ENCODE measurements around the gene SSR4. TPM values are rescaled to one million over a fixed set of nuclear protein-coding genes. Genes with fewer than 3 reads are reported as not detected.
"Not testable (repeated sequence)": the region's sequence is repeated elsewhere in the genome, so short reads cannot be mapped to it uniquely, and the experiment has no call there.

Gene SSR4
- polyA plus RNA-seq (ENCODE audit: insufficient read length in 3 of 3), result 100 to 1,000 TPM; 138 to 174 (median 166) TPM
- long read RNA-seq, donor 1, transcript SSR4-203 (6 exons, 643 nt), result major isoform, 102 of 125 reads
- long read RNA-seq, donor 1, transcript SSR4-210 (5 exons, 701 nt), result minor isoform, 5 of 125 reads
- long read RNA-seq, donor 1, partial matches to known transcripts, result 7 of 125 reads
- long read RNA-seq, donor 1, other reads (novel, unspliced or antisense), result 5 of 125 reads
- long read RNA-seq, donor 2, transcript SSR4-203 (6 exons, 643 nt), result major isoform, 118 of 140 reads
- long read RNA-seq, donor 2, transcript SSR4-210 (5 exons, 701 nt), result minor isoform, 13 of 140 reads
- long read RNA-seq, donor 2, partial matches to known transcripts, result 5 of 140 reads
- long read RNA-seq, donor 2, other reads (novel, unspliced or antisense), result 0 of 140 reads
- long read RNA-seq, donor 3, transcript SSR4-210 (5 exons, 701 nt), result minor isoform, 8 of 187 reads
- long read RNA-seq, donor 3, transcript SSR4-203 (6 exons, 643 nt), result major isoform, 177 of 187 reads
- long read RNA-seq, donor 3, partial matches to known transcripts, result 0 of 187 reads
- long read RNA-seq, donor 3, other reads (novel, unspliced or antisense), result 0 of 187 reads
- long read RNA-seq, donor 4, transcript SSR4-210 (5 exons, 701 nt), result minor isoform, 7 of 137 reads
- long read RNA-seq, donor 4, transcript SSR4-203 (6 exons, 643 nt), result major isoform, 126 of 137 reads
- long read RNA-seq, donor 4, partial matches to known transcripts, result 0 of 137 reads
- long read RNA-seq, donor 4, other reads (novel, unspliced or antisense), result 0 of 137 reads
- long read RNA-seq, donor 5, transcript SSR4-210 (5 exons, 701 nt), result minor isoform, 5 of 247 reads
- long read RNA-seq, donor 5, transcript SSR4-205 (3 exons, 427 nt), result minor isoform, 5 of 247 reads
- long read RNA-seq, donor 5, transcript SSR4-203 (6 exons, 643 nt), result major isoform, 227 of 247 reads
- long read RNA-seq, donor 5, partial matches to known transcripts, result 6 of 247 reads
- long read RNA-seq, donor 5, other reads (novel, unspliced or antisense), result 0 of 247 reads
- long read RNA-seq, donor 6, transcript SSR4-210 (5 exons, 701 nt), result minor isoform, 8 of 108 reads
- long read RNA-seq, donor 6, transcript SSR4-203 (6 exons, 643 nt), result major isoform, 90 of 108 reads
- long read RNA-seq, donor 6, partial matches to known transcripts, result 6 of 108 reads
- long read RNA-seq, donor 6, other reads (novel, unspliced or antisense), result 0 of 108 reads
- long read RNA-seq, donor 7, transcript SSR4-203 (6 exons, 643 nt), result major isoform, 190 of 202 reads
- long read RNA-seq, donor 7, transcript SSR4-210 (5 exons, 701 nt), result minor isoform, 6 of 202 reads
- long read RNA-seq, donor 7, partial matches to known transcripts, result 0 of 202 reads
- long read RNA-seq, donor 7, other reads (novel, unspliced or antisense), result 0 of 202 reads
- long read RNA-seq, donor 8, transcript SSR4-201 (7 exons, 1,671 nt), result minor isoform, 8 of 384 reads
- long read RNA-seq, donor 8, transcript SSR4-203 (6 exons, 643 nt), result major isoform, 317 of 384 reads
- long read RNA-seq, donor 8, transcript SSR4-210 (5 exons, 701 nt), result minor isoform, 14 of 384 reads
- long read RNA-seq, donor 8, transcript SSR4-205 (3 exons, 427 nt), result minor isoform, 13 of 384 reads
- long read RNA-seq, donor 8, partial matches to known transcripts, result 25 of 384 reads
- long read RNA-seq, donor 8, other reads (novel, unspliced or antisense), result 7 of 384 reads
- long read RNA-seq, donor 9, transcript SSR4-210 (5 exons, 701 nt), result minor isoform, 7 of 127 reads
- long read RNA-seq, donor 9, transcript SSR4-203 (6 exons, 643 nt), result major isoform, 116 of 127 reads
- long read RNA-seq, donor 9, partial matches to known transcripts, result 0 of 127 reads
- long read RNA-seq, donor 9, other reads (novel, unspliced or antisense), result 0 of 127 reads
- long read RNA-seq, donor 10, transcript SSR4-203 (6 exons, 643 nt), result major isoform, 171 of 179 reads
- long read RNA-seq, donor 10, partial matches to known transcripts, result 0 of 179 reads
- long read RNA-seq, donor 10, other reads (novel, unspliced or antisense), result 0 of 179 reads
- long read RNA-seq, donor 11, transcript SSR4-203 (6 exons, 643 nt), result major isoform, 85 of 94 reads
- long read RNA-seq, donor 11, transcript SSR4-210 (5 exons, 701 nt), result minor isoform, 5 of 94 reads
- long read RNA-seq, donor 11, partial matches to known transcripts, result 0 of 94 reads
- long read RNA-seq, donor 11, other reads (novel, unspliced or antisense), result 0 of 94 reads
- long read RNA-seq, donor 12, transcript SSR4-210 (5 exons, 701 nt), result minor isoform, 6 of 104 reads
- long read RNA-seq, donor 12, transcript SSR4-203 (6 exons, 643 nt), result major isoform, 92 of 104 reads
- long read RNA-seq, donor 12, transcript SSR4-205 (3 exons, 427 nt), result minor isoform, 5 of 104 reads
- long read RNA-seq, donor 12, partial matches to known transcripts, result 0 of 104 reads
- long read RNA-seq, donor 12, other reads (novel, unspliced or antisense), result 0 of 104 reads
- long read RNA-seq, donor 13, transcript SSR4-203 (6 exons, 643 nt), result major isoform, 302 of 341 reads
- long read RNA-seq, donor 13, transcript SSR4-210 (5 exons, 701 nt), result minor isoform, 21 of 341 reads
- long read RNA-seq, donor 13, partial matches to known transcripts, result 9 of 341 reads
- long read RNA-seq, donor 13, other reads (novel, unspliced or antisense), result 0 of 341 reads
- long read RNA-seq, donor 14, transcript SSR4-201 (7 exons, 1,671 nt), result minor isoform, 6 of 182 reads
- long read RNA-seq, donor 14, transcript SSR4-203 (6 exons, 643 nt), result major isoform, 162 of 182 reads
- long read RNA-seq, donor 14, transcript SSR4-210 (5 exons, 701 nt), result minor isoform, 5 of 182 reads
- long read RNA-seq, donor 14, partial matches to known transcripts, result 7 of 182 reads
- long read RNA-seq, donor 14, other reads (novel, unspliced or antisense), result 0 of 182 reads
- long read RNA-seq, donor 15, transcript SSR4-203 (6 exons, 643 nt), result major isoform, 48 of 53 reads
- long read RNA-seq, donor 15, partial matches to known transcripts, result 0 of 53 reads
- long read RNA-seq, donor 15, other reads (novel, unspliced or antisense), result 0 of 53 reads
- long read RNA-seq, donor 16, transcript SSR4-204 (7 exons, 745 nt), result minor isoform, 5 of 317 reads
- long read RNA-seq, donor 16, transcript SSR4-203 (6 exons, 643 nt), result major isoform, 286 of 317 reads
- long read RNA-seq, donor 16, transcript SSR4-201 (7 exons, 1,671 nt), result minor isoform, 5 of 317 reads
- long read RNA-seq, donor 16, transcript SSR4-210 (5 exons, 701 nt), result minor isoform, 10 of 317 reads
- long read RNA-seq, donor 16, partial matches to known transcripts, result 0 of 317 reads
- long read RNA-seq, donor 16, other reads (novel, unspliced or antisense), result 6 of 317 reads

GRCh38 chrX:153794018-153794896 is at the start of gene SSR4, which contains the start of gene IDH3G:
SSR4 (plus strand) TSS chrX:153794668; CDS start chrX:153794688, 20 bp downstream.
IDH3G (minus strand) TSS chrX:153794375; CDS start chrX:153794326, 49 bp downstream.
- DNase-seq (ENCODE audit: extremely low read depth in 1 of 11, low read depth in 9 of 11, low spot score in 4 of 11), result peak; percentile 72 to 91 (median 87)

DNA sequence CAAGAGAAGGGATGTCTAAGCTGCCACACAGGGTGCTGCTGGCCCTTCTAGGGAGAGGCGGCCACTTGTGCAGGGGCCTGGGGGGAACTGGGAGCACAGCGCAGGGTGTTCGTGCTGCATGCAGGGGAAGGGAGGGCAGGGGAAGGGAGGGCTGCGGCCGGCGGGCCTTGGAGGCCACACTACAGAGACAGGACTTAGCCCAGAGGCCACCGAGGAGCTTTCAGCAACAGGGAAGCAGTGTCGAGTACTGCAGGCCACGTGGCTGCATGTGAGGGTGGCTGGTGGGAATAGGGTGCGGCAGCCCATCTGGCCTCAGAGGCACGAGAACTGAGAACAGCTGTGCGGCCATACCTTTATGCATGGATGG is 49.4 kb upstream of the SSR4 start:
- DNase-seq (ENCODE audit: extremely low read depth in 1 of 11, low read depth in 9 of 11, low spot score in 4 of 11), result not testable (repeated sequence)

DNA sequence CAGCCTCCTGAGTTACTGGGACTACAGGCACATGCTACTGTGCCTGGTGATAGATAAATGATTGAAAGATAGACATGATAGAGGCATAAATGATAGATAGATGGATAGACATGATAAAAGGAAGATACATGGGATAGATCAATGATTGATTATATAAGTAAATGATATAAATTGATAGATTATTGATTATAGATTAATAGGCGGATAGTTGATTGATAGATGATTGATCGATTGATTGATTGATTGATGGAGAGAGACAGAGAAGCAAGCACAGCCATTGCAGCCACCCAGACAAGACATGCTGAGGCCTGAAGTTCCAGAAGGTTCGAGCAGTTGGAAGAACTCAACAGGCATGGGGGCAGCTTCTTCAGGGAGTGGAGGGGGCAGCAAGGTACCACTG is 48.1 kb upstream of the SSR4 start:
- DNase-seq (ENCODE audit: extremely low read depth in 1 of 11, low read depth in 9 of 11, low spot score in 4 of 11), result no peak

- not testable (repeated sequence) for DNase-seq (ENCODE audit: extremely low read depth in 1 of 11, low read depth in 9 of 11, low spot score in 4 of 11)
Observed at GRCh38 chrX:153746991-153747390, 47.5 kb upstream of the SSR4 start.

DNA sequence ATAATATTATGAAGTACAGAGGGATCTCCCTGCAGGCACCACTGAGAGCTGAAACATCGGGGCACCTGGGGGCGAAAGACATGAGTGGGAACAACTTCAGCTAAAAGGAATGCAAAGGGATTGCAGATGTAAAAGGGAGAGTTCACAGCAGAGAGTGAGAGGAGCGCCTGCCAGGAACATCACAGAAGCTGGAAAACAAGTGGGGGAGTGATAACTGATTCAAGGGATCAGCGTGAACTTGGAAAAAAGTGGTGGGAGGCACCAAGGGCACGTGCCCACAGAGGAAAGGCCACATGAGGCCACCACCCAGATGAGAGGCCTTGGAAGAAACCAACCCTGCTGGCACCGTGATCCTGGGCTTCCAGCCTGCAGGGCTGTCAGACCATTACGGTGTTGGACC is 45.5 kb upstream of the SSR4 start:
- DNase-seq (ENCODE audit: extremely low read depth in 1 of 11, low read depth in 9 of 11, low spot score in 4 of 11), result not testable (repeated sequence)

DNA sequence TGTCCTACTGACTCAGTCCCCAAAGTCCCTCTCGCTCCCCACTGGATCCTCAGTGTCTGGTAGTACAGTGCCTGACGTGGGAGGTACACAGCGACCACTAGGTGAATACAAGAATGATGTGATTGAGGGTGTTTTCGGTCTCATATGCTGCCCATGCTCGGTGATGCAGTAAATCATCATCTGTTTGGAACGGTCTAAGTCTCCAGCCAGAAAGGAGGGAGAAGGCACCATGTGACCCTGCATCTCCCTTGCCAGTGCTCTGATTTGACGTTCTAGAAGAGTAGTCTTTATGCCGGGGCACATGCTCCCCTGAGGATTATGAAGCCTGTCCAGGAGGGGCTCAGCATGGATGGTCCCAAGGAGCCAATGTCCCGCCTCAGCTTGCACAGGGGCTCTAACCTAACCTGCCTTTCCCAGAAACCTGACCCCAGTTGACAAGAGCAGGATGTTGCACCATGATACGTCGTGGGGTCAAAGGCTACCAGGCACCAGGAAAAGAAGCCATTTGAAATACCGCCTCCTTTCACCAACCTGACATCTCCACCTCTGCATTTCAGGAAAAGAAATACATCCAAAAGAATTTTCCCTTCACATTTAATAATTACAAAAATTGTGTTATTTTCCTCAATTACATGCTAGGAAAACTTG is 44.2 kb upstream of the SSR4 start:
- no peak for DNase-seq (ENCODE audit: extremely low read depth in 1 of 11, low read depth in 9 of 11, low spot score in 4 of 11)

- DNase-seq (ENCODE audit: extremely low read depth in 1 of 11, low read depth in 9 of 11, low spot score in 4 of 11), result no peak
Observed at GRCh38 chrX:153755136-153755535, 39.3 kb upstream of the SSR4 start.

DNA sequence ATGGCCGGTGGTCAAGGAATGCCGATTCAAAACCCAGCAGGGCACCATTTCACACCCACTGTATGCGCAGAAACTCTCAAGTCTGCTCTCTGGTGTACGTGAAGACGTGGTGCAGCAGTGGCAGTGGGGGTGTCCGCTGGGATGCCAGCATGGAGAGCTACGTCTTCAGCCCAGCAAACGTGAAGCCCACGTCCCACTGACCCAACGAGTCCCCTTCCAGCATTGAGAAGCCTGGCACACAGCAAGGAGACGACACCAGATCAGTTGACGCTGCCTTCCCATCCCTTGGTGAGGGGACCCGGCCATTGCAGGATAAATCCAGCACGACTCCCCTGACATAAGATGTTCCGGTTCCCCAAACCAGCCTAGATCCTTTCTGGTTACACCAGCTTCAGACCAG is 32.6 kb upstream of the SSR4 start:
- no peak for DNase-seq (ENCODE audit: extremely low read depth in 1 of 11, low read depth in 9 of 11, low spot score in 4 of 11)

- no peak for DNase-seq (ENCODE audit: extremely low read depth in 1 of 11, low read depth in 9 of 11, low spot score in 4 of 11)
Observed at GRCh38 chrX:153762626-153763173, 31.8 kb upstream of the SSR4 start.

DNA sequence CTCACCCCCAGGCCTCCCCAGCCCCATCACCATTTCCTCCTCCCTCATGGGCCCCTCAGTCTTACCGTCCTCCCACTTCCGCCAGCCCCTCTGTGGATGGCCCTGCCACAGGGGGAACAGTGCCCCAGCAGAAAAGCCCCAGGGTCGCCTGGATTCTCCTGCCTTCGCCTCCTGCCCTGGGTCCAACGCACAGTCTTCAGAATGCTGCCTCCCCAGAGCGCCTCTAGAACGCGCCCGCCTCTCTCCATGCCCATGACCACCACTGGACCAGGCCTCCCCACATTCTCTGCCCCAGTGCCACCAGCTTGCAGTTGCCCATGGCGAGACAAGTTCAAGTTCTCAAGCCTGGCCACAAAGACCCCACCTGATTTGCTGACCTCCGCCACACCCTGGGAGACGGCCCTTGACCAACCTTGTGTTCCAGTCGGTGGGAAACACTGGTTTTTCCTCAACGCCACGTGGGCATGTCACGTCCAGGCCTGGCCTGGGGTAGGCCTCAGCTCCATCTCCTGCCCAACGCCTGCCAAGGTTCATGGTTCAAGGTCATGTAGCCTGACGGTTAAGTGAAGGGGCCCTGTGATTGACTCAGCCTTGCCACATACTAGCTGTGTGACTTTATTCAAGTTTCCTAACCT is 31.1 kb upstream of the SSR4 start:
- DNase-seq (ENCODE audit: extremely low read depth in 1 of 11, low read depth in 9 of 11, low spot score in 4 of 11), result no peak

DNA sequence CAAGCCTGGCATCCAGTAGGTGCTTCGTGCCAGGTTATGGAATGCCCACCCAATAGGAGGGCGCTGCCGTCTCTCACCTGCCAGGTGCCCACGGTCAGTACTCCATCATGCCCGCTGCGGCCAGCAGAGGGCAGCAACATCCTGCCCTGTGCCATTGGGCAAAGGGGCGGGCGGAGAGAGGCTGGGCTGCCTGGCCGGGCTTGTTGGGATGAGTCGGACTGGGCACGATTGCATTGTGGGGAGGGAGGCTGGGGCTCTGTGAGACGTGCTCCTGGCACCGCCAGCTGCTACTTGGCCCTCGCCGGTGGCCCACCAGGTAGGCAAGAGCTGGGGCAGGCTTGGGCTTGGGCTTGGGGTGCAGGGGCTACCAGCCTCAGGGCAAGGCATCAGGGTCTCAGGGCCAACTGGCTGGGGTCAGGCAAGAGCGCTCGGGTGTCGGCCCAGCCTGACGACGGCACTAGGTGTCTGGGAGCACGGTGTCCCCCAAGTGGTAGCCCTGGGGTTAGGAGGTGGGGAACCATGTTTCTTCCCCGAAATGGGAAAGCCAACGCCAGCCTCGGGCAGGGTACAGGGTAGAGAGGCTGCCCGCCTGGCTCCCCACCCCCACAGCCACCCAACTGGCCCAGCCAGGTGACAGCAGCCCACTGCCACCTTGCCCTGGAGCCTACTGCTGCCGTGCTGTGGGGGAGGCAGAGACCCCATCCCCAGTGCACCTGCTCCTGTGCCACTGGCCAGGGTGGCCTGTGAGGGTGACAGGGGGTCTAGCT is 30.3 kb upstream of the SSR4 start, which contains the start of gene PLXNB3:
Gene PLXNB3, plus strand, starts transcription at position 261 of the 767 bp plus-strand sequence. CDS start 1,287 bp downstream, outside the sequence.
- peak in 3 of 11 donors; percentile 26 to 58 (median 43) for DNase-seq (ENCODE audit: extremely low read depth in 1 of 11, low read depth in 9 of 11, low spot score in 4 of 11)

- no peak for DNase-seq (ENCODE audit: extremely low read depth in 1 of 11, low read depth in 9 of 11, low spot score in 4 of 11)
Observed at GRCh38 chrX:153764786-153765137, 29.7 kb upstream of the SSR4 start.
